ENCODE data around the gene NEDD9.

DNA sequence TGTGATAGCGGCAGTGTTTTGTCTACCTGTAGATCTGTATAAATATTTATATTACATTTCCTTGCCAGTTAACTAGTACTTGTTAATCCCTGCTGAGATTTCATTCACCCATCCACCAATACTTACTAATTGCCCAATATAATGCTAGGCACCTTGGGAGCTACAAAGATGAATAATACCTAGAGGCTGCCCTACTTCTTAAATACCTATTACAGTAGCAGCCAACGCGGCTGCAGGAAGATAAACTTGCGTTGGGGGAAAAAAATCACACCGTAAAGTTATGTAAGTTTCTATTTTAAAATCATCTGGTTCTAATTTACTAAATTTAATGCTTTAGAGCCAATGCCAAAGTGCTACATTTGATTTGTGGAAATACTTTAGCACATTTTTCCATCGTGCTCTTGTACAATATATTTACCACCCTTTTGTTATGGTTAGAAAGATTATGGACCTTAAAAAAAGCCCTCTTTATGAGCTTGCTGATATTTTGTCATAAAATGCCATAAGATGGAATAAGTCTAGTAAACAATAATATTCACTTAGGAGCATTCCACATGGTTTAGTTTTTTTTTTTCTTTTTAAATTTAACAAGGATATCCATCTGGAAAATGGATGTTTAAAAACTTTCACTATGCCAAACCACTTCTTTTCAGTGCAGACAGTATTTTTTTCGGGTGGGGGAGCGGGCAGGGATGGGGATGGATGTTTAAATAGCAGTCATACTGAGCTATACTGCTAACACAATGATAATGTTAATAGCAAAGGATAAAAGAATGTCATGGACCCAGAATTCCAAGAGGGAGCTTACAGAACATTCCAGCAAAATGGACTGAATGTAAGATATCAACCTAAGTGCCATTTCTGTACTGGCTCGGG, 13.2 kb upstream of the NEDD9 start:
- TF ChIP-seq CTCF (IDR thresholded peaks at IDR 0.05) (no peak), EP300 (IDR thresholded peaks at IDR 0.05; ENCODE audit: borderline replicate concordance in 1 of 2, low read depth in 1 of 2, low read length in 1 of 2) (no peak), FOSL2 (IDR thresholded peaks at IDR 0.05; ENCODE audit: borderline replicate concordance, low read depth) (no peak), GABPA (IDR thresholded peaks at IDR 0.05; ENCODE audit: low read depth) (no peak), CHD2 (IDR thresholded peaks at IDR 0.05; ENCODE audit: low read length, partially characterized antibody) (no peak), FOXM1 (IDR thresholded peaks at IDR 0.05; ENCODE audit: low read depth) (no peak), MXI1 (IDR thresholded peaks at IDR 0.05; ENCODE audit: low read depth, low read length) (no peak), SIN3A (IDR thresholded peaks at IDR 0.05; ENCODE audit: borderline replicate concordance, low read depth, low read length) (no peak)
